ENCODE results near the gene DTNB.

The DTNB gene

GRCh38 chr2:25473131-25473530 lies 200.2 kb downstream of the DTNB start:
- no peak for DNase-seq (ENCODE audit: low read depth in 3 of 3, low spot score in 1 of 3)

DNA sequence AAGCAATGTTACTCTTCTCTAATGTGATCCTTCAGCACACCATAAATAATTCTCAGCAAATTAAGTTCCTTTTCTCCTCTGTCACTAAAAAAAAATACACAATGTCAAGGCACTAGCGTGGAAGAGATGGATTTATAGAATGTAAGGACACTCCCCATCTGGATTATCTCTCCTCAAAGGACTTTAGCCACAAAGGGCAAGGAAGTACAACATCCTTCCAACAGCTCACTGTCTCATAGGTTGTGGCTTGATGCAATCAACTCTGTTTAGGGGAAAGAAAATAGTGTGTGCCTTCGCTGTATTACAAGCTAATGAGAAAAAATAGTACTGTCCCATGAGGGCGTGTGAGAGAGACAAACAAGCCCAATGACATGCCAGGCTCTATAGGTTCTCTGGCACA lies 202.6 kb downstream of the DTNB start:
- no peak for DNase-seq (ENCODE audit: low read depth in 3 of 3, low spot score in 1 of 3)

GRCh38 chr2:25467743-25468142 lies 205.6 kb downstream of the DTNB start:
- DNase-seq (ENCODE audit: low read depth in 3 of 3, low spot score in 1 of 3) = no peak

- no peak for DNase-seq (ENCODE audit: low read depth in 3 of 3, low spot score in 1 of 3)
These were observed 211.4 kb downstream of the DTNB start for GRCh38 chr2:25462021-25462420.

DNA sequence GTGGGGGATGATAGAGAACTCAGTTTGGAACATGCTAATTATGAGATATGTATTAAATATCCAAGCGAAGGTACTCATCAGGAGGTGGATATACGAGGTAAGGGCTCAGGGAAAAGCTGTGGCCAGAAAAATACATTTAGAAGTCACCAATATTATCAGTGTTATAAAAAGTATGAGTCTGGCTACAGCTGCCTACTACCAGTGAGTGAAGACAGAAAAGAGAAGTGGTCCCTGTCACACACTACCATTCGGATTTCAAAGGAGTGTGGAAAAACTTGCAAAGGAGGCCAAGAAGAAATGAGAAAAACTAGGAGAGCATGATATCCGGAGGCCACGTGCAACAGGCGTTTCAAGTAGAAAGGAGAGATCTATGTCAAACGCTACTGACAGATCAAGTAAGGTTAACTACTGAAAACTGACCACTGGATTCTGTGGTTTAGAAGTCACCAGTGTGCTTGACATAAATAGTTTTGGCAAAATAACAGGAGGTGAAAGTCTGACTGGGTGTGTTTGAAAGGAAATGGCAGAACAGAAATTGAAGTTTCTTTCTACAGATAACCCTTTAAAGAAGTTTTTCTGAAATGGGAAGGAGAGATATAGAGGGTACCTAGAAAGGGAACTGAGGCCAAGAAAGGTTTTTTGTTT lies 213.0 kb downstream of the DTNB start:
- no peak for DNase-seq (ENCODE audit: low read depth in 3 of 3, low spot score in 1 of 3)

DNA sequence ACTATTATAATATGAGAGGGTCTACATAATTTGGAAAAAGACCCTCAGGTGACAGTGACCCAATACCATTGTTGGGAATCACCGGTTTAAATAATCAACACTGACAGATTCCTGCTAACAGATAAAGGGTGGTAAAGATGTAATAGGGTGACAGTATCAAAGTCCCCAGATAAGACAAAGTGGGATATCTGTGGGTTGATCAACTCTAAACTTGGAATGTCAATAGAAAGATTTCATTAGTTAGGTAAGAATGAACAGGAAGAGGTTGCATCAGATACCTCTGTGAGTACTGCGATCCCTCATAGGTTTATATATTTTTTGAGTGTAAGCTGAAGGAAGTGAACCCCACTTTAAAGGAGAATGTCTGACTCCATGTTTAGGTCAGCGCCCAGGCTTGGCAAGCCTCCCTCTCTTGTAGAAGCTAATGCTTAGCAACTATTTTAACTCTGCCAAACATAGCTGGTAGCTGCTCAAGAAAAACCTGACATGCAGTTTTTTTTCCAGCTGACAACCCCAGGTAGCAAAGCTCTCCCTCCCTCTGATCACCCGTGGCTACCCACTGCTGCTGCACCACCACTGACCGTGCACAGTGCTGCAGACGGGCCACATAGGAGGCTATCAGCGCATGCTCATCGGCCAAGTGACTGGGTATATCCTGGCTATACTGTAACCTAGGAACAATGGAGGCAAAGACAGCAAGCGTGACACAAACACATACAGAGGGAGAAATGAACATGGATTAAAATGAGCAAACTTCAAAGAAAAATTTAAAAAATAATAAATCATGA lies 218.4 kb downstream of the DTNB start:
- no peak for DNase-seq (ENCODE audit: low read depth in 3 of 3, low spot score in 1 of 3)

- DNase-seq (ENCODE audit: low read depth in 3 of 3, low spot score in 1 of 3) = no peak
These were observed 220.0 kb downstream of the DTNB start for GRCh38 chr2:25453199-25453905.

GRCh38 chr2:25448808-25449207 lies 224.6 kb downstream of the DTNB start:
- DNase-seq (ENCODE audit: low read depth in 3 of 3, low spot score in 1 of 3) = no peak

- DNase-seq (ENCODE audit: low read depth in 3 of 3, low spot score in 1 of 3) = no peak
These were observed 226.4 kb downstream of the DTNB start for GRCh38 chr2:25447018-25447417.

- DNase-seq (ENCODE audit: low read depth in 3 of 3, low spot score in 1 of 3) = no peak
These were observed 227.3 kb downstream of the DTNB start for GRCh38 chr2:25446122-25446521.

GRCh38 chr2:25445464-25445863 lies 227.9 kb downstream of the DTNB start:
- DNase-seq (ENCODE audit: low read depth in 3 of 3, low spot score in 1 of 3) = no peak

DNA sequence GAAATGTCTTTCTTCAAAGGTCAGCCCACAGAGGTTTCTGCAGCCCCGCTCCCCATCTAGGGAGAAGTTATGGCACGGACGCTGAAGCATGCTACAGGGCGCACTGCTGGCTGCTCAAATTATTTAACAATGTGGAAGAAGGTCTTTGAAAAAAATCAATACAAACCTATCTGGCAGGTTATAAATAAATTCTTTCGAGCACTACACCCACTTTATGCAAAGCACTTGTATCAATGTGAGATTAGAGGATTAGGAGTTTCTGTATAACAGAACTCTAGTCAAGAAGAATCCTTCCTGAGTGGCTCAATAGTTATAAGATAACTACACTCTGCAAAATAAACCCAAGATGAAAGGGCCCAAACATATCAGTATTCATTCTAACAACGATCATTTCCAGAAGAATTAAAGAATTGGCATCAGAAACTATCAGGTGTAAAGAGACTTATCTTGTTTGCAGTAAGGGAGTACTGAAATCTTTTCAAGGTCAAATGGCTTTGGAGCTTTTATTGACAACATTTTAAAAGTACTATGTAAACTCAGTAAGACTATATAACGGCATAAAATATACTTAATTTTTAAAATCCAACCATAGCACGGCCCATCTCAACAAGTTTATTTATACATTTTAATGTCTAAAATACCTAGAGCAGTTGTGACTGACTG lies 228.6 kb downstream of the DTNB start:
- DNase-seq (ENCODE audit: low read depth in 3 of 3, low spot score in 1 of 3) = no peak

DNA sequence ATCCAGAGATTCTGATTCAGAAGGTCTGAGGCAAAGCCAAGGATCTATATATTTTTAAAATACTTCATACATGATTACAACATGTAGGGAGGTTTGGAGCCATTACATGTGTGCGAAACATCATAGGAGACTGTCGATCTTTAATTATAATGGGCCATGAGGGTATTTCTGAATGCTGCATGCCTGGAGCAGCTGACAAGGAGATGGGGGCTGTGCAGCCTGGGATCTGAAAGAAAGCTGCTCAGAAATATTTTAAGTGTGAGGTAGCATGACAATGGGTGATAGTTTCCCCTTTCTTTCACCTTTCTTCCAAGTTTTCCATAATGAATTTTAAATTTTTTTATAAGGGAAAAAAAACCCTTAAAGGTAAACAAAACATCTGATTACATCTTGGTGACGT lies 229.6 kb downstream of the DTNB start:
- DNase-seq (ENCODE audit: low read depth in 3 of 3, low spot score in 1 of 3) = no peak

GRCh38 chr2:25441353-25441752 lies 232.0 kb downstream of the DTNB start:
- DNase-seq (ENCODE audit: low read depth in 3 of 3, low spot score in 1 of 3) = no peak

DNA sequence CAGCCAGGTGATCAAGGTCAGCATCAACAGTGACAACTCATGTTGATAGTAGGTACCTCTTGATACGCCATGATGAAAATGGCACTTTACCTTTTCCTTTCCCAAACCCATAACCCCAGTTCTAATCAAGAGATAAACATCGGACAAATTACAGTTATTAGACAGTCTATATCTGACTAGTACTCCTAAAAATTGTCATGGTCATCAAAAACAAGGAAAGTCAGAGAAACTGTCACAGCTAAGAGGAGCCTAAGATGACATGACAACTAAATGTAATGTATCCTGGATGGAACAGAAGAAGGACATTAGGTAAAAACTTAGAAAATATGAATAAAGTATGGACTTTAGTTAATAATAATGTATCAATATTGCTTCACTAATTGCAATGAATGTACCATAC lies 234.6 kb downstream of the DTNB start:
- DNase-seq (ENCODE audit: low read depth in 3 of 3, low spot score in 1 of 3) = no peak

DNA sequence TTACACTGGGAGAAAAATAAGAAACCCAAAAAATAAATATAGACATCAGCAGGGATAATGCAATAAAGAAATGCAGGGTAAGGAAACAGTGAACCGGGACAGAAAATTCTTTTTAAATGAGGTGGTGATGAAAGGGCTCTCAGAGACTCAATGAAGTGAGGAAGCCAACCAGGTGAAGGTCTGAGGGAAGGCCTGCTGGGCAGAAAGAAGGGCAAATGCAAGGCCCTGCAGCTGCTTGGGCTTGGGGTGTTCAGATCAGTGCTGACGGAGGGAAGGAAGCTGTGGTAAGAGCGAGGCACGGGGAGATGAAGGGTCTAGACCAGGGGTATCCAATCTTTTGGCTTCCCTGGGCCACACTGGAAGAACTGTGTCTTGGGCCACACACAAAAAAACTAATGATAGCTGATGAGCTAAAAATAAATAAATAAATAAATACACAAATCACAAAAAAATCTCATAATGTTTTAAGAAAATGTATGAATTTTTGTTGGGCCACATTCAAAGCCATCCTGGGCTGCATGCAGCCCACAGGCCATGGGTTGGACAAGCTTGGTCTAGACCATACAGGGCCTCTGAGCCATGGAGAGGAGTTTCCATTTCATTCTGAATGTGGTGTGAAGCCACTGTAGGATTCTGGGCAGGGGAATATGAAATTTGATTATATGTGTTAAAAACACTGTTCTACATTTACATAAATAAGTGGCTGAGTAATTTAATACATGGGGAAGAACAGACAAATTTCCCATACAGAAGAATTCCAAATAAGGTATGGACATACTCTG lies 235.3 kb downstream of the DTNB start:
- no peak for DNase-seq (ENCODE audit: low read depth in 3 of 3, low spot score in 1 of 3)

DNA sequence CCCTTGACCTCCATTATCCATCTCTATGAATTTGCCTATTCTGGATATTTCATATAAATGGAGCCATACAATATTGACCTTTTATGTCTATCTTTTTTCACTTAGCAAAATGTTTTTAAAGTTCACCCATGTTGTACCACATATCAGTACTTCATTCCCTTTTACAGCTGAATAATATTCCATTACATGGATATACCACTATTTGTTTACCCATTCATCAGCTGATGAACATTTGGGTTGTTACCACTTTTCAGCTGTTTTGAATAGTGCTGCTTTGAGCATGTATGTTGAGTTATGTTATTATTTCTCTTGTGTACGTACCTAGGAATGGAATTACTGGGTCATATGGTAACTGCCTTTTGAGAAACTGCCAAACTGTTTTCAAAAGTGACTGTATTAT lies 238.0 kb downstream of the DTNB start:
- DNase-seq (ENCODE audit: low read depth in 3 of 3, low spot score in 1 of 3) = no peak

GRCh38 chr2:25431604-25432003 lies 241.8 kb downstream of the DTNB start:
- DNase-seq (ENCODE audit: low read depth in 3 of 3, low spot score in 1 of 3) = no peak

- DNase-seq (ENCODE audit: low read depth in 3 of 3, low spot score in 1 of 3) = no peak
These were observed 242.8 kb downstream of the DTNB start for GRCh38 chr2:25430556-25430955.

GRCh38 chr2:25426326-25426725 lies 247.1 kb downstream of the DTNB start:
- DNase-seq (ENCODE audit: low read depth in 3 of 3, low spot score in 1 of 3) = no peak

DNA sequence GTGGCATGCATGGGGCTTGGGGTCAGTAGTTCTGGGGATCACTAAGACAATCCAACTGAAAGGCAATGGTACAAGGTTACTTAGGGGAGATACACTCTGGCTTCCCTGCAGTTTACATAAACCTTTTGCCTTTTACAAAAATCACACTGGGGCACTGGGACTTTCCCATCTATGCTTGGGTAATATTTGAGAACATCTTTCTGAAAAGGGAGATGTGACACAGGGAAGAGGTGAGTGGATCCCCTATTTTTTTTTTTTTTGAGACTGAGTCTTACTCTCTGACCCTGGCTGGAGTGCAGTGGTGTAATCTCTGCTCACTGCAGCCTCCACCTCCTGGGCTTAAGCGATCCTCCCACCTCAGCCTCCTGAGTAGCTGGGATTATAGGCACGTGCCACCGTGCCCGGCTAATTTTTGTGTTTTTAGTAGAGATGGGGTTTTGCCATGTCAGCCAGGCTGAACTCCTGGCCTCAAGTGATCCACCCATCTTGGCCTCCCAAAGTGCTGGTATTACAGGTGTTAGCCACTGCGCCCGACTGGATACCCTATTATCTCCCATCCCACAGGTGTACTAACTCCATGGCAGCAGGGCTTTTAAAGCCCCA lies 248.8 kb downstream of the DTNB start:
- no peak for DNase-seq (ENCODE audit: low read depth in 3 of 3, low spot score in 1 of 3)

All from stimulated activated CD4-positive, alpha-beta T cell treated with anti-CD3 and anti-CD28 coated beads, TNF-alpha, amount 100 ng/mL, for 1 hour (primary cell).